K562 (cell line): Measurements from ENCODE around the gene USH1G. TPM values are rescaled to one million over a fixed set of nuclear protein-coding genes. Genes with fewer than 3 reads are reported as not detected.

Source experiments
- ATF7 ChIP-seq: fragments of 450-650 bp; IDR thresholded peaks from 2 replicates; pipeline ENCODE4 v1.7.1; 2014; ENCODE audit warnings: mild to moderate bottlenecking, moderate library complexity
- CXXC5 ChIP-seq: fragments of 250-450 bp; sonication (Bioruptor Pico); IDR thresholded peaks from 2 replicates; pipeline ENCODE4 v1.8.0; 2022; ENCODE audit warnings: inconsistent platforms, mild to moderate bottlenecking, moderate library complexity
- DPF2 ChIP-seq: fragments of 450-650 bp; IDR thresholded peaks from 2 replicates; pipeline ENCODE4 v1.6.1; 2016
- JUN ChIP-seq, 2 experiments: sonication (generic) in 1 of 2; formaldehyde crosslinking in 1 of 2; IDR thresholded peaks; 2 replicates each; pipeline versions ENCODE4 v1.6.1 to v1.8.0; 2012 to 2022; ENCODE audit warnings: borderline replicate concordance in 2 of 2, mild to moderate bottlenecking in 2 of 2, improper control_type of control experiment in 1 of 2, low read depth in 1 of 2, low read length in 1 of 2, missing genetic modification reagents in 1 of 2
- PHF8 ChIP-seq: fragments of 200-600 bp; sonication (generic); IDR thresholded peaks from 2 replicates; pipeline ENCODE4 v1.6.1; 2012; ENCODE audit warnings: mixed run types, mild to moderate bottlenecking, inconsistent platforms, low read length, moderate library complexity, borderline replicate concordance
- ZNF23 ChIP-seq: fragments of 250-450 bp; sonication (Bioruptor Pico); IDR thresholded peaks from 2 replicates; pipeline ENCODE4 v1.4.0; 2020; ENCODE audit warnings: mild to moderate bottlenecking
- ZNF324 ChIP-seq: fragments of 250-450 bp; sonication (Bioruptor Pico); IDR thresholded peaks from 2 replicates; pipeline ENCODE4 v1.4.0; 2020; ENCODE audit warnings: mild to moderate bottlenecking
- polyA plus RNA-seq, 8 experiments: library from polyadenylated mRNA; depleted of rRNA in 4 of 8; stranded (reverse) in 5 of 8; unstranded in 3 of 8; fragments of >200 nt; fragmentation: Nextera tagmentation in 2 of 8; fragmentation: Illumina TruSeq in 1 of 8; extraction: Ambion mirVana in 2 of 8; extraction: Trizol in 1 of 8; gene quantifications; 2 replicates each; pipeline versions ENCODE4 v1.2.1 to v1.2.3, GENCODE V29; 2011 to 2014; ENCODE audit warnings: inconsistent platforms in 1 of 8, missing spikeins in 1 of 8
- total RNA-seq, 7 experiments: library from RNA; depleted of rRNA in 6 of 7; stranded (reverse); fragments of >200 nt in 6 of 7; fragmentation: Illumina TruSeq in 2 of 7; extraction: Trizol in 2 of 7; gene quantifications; 2 replicates each; pipeline versions ENCODE4 v1.2.1 to v1.2.3, GENCODE V29; 2011 to 2021; ENCODE audit warnings: low replicate concordance in 1 of 7
- TF ChIP-seq, protein P1 (sequence below): fragments of 450-650 bp; IDR thresholded peaks from 2 replicates; pipeline ENCODE4 v1.7.1; 2018; ENCODE audit warnings: mild to moderate bottlenecking, low read depth; ENCODE audit not compliant: partially characterized antibody
- TF ChIP-seq, protein P2 (sequence below): fragments of 250-450 bp; sonication (Bioruptor Pico); IDR thresholded peaks from 2 replicates; pipeline ENCODE4 v1.5.0; 2021; ENCODE audit warnings: mild to moderate bottlenecking, moderate library complexity
- TF ChIP-seq, protein P3 (sequence below), 2 experiments: fragments of 450-650 bp; IDR thresholded peaks; 2 replicates each; pipeline ENCODE4 v1.6.1; 2018; ENCODE audit warnings: mild to moderate bottlenecking in 2 of 2, low read depth in 1 of 2; ENCODE audit not compliant: partially characterized antibody in 2 of 2
- TF ChIP-seq, protein P4 (sequence below): fragments of 250-450 bp; sonication (Bioruptor Pico); IDR thresholded peaks from 2 replicates; pipeline ENCODE4 v1.4.0; 2020; ENCODE audit warnings: mild to moderate bottlenecking
- TF ChIP-seq, protein P5 (sequence below): fragments of 450-650 bp; IDR thresholded peaks from 2 replicates; pipeline ENCODE4 v1.6.1; 2018; ENCODE audit warnings: mild to moderate bottlenecking, low read depth; ENCODE audit not compliant: partially characterized antibody

The USH1G gene
- total and polyA plus RNA-seq, 9 of the 15 experiments (the other 6 are each of a cell fraction or from before 2014, with no cell fraction given) = 0.22 to 1.00 (median 0.64) TPM; not detected in 2

DNA sequence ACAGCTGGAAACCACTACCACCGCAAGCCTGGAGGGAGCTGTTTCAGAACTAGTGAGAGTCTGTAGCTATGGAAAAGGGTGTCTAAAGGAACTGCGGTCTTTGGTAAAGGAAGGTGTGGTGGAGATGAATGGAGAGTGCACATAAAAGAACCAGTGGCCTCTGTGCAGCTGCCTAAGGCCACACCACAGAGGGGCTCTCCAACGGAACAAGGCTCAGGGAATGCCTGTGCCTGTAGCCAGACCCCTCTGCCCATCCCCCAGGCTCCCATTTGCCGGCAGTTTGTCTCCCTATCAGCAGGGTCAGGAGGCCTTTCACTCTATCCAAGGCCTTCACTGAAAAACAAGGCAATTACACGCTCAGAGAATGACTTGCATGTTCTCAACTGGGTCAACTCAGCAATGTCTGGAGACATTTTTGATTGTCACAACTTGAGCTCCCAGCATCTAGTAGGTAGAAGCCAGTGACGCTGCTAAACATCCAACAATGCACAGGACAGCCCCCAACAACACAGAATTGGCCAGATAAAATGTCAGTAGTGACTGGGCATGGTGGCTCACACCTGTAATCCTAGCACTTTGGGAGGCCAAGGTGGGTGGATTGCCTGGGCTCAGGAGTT, 47.0 kb downstream of the USH1G start (continued):
- TF ChIP-seq, protein P1, sequence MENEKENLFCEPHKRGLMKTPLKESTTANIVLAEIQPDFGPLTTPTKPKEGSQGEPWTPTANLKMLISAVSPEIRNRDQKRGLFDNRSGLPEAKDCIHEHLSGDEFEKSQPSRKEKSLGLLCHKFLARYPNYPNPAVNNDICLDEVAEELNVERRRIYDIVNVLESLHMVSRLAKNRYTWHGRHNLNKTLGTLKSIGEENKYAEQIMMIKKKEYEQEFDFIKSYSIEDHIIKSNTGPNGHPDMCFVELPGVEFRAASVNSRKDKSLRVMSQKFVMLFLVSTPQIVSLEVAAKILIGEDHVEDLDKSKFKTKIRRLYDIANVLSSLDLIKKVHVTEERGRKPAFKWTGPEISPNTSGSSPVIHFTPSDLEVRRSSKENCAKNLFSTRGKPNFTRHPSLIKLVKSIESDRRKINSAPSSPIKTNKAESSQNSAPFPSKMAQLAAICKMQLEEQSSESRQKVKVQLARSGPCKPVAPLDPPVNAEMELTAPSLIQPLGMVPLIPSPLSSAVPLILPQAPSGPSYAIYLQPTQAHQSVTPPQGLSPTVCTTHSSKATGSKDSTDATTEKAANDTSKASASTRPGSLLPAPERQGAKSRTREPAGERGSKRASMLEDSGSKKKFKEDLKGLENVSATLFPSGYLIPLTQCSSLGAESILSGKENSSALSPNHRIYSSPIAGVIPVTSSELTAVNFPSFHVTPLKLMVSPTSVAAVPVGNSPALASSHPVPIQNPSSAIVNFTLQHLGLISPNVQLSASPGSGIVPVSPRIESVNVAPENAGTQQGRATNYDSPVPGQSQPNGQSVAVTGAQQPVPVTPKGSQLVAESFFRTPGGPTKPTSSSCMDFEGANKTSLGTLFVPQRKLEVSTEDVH = no peak
- TF ChIP-seq DPF2 (peak; percentile 87), ZNF23 (CRISPR knock-in tag) (no peak), PHF8 (peak; percentile 27; the same call in 1 of the 2 replicates), ATF7 (peak; percentile 29; the same call in 1 of the 2 replicates), CXXC5 (CRISPR knock-in tag) (peak; percentile 82), JUN (IDR thresholded peaks at IDR 0.05; ENCODE audit: borderline replicate concordance, low read depth, low read length) (no peak), JUN (CRISPR knock-in tag; IDR thresholded peaks at IDR 0.05; ENCODE audit: borderline replicate concordance) (no peak), ZNF324 (CRISPR knock-in tag) (no peak; the same call in 1 of the 2 replicates)
- TF ChIP-seq, protein P2, sequence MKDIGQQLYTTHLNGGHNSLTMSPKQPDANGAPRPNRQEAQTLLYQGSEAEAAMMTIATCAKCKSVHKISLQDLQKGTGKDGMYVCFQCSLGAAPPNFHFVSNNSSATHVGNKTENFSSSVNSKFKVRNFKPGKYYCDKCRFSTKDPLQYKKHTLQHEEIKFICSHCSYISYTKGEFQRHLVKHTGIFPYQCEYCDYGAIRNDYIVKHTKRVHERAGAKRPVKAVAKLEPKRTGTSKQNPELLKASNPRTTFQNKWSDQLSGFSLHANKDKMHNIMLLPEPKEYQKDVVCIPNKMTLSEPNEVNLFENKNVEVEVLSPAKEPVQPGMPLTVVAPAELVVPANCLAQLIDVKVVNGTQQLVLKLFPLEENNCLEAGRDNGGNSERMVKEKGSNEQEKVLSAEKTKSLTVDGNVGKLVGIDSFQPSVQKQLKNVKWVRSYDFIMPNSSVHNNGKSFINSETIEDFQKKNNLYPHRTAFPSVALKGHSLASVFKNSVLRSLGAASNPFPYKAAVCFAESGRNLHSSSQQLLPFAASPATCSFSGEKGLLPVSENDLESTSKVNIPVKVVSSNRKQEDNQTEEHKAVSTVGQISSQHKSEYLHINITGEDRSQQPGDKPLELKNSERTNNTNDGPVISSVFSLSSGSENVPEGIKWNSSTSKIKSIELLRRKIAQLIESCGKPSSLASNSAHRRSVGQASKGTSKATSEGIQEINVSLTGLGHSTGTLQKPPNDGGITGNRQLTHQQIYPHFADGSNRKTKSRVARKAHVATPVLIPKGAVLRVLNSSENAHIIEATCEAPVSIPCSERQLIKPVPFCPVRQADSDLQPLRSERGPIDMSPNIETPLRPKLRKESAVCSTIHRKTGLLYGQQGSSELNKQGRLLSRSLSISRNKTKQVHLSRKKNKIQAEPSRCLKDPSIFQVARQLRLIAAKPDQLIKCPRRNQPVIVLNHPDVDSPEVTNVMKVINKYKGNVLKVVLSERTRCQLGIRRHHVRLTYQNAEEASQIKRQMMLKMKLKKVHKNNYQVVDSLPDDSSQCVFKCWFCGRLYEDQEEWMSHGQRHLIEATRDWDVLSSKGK (CRISPR knock-in tag) = no peak
- TF ChIP-seq, protein P3, sequence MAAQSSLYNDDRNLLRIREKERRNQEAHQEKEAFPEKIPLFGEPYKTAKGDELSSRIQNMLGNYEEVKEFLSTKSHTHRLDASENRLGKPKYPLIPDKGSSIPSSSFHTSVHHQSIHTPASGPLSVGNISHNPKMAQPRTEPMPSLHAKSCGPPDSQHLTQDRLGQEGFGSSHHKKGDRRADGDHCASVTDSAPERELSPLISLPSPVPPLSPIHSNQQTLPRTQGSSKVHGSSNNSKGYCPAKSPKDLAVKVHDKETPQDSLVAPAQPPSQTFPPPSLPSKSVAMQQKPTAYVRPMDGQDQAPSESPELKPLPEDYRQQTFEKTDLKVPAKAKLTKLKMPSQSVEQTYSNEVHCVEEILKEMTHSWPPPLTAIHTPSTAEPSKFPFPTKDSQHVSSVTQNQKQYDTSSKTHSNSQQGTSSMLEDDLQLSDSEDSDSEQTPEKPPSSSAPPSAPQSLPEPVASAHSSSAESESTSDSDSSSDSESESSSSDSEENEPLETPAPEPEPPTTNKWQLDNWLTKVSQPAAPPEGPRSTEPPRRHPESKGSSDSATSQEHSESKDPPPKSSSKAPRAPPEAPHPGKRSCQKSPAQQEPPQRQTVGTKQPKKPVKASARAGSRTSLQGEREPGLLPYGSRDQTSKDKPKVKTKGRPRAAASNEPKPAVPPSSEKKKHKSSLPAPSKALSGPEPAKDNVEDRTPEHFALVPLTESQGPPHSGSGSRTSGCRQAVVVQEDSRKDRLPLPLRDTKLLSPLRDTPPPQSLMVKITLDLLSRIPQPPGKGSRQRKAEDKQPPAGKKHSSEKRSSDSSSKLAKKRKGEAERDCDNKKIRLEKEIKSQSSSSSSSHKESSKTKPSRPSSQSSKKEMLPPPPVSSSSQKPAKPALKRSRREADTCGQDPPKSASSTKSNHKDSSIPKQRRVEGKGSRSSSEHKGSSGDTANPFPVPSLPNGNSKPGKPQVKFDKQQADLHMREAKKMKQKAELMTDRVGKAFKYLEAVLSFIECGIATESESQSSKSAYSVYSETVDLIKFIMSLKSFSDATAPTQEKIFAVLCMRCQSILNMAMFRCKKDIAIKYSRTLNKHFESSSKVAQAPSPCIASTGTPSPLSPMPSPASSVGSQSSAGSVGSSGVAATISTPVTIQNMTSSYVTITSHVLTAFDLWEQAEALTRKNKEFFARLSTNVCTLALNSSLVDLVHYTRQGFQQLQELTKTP (IDR thresholded peaks at IDR 0.05; ENCODE audit: low read depth in 1 of 2, partially characterized antibody in 2 of 2) = no peak
- TF ChIP-seq, protein P4, sequence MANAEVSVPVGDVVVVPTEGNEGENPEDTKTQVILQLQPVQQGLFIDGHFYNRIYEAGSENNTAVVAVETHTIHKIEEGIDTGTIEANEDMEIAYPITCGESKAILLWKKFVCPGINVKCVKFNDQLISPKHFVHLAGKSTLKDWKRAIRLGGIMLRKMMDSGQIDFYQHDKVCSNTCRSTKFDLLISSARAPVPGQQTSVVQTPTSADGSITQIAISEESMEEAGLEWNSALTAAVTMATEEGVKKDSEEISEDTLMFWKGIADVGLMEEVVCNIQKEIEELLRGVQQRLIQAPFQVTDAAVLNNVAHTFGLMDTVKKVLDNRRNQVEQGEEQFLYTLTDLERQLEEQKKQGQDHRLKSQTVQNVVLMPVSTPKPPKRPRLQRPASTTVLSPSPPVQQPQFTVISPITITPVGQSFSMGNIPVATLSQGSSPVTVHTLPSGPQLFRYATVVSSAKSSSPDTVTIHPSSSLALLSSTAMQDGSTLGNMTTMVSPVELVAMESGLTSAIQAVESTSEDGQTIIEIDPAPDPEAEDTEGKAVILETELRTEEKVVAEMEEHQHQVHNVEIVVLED = 0 out of 2 replicates have a peak, but pooled peaks have one; percentile 25
- TF ChIP-seq, protein P5, sequence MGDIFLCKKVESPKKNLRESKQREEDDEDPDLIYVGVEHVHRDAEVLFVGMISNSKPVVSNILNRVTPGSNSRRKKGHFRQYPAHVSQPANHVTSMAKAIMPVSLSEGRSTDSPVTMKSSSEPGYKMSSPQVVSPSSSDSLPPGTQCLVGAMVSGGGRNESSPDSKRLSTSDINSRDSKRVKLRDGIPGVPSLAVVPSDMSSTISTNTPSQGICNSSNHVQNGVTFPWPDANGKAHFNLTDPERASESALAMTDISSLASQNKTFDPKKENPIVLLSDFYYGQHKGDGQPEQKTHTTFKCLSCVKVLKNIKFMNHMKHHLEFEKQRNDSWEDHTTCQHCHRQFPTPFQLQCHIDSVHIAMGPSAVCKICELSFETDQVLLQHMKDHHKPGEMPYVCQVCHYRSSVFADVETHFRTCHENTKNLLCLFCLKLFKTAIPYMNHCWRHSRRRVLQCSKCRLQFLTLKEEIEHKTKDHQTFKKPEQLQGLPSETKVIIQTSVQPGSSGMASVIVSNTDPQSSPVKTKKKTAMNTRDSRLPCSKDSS = no peak
